PC-9 (cell line): ENCODE results near the gene TET2.

Experiments
- EZH2 ChIP-seq: fragments of 200-600 bp; sonication (generic); IDR thresholded peaks from 2 replicates; pipeline ENCODE4 v1.8.0; 2017; ENCODE audit warnings: antibody characterized with exemption, low read depth
- TF ChIP-seq, protein P1 (sequence below): fragments of 200-600 bp; sonication (generic); conservative IDR thresholded peaks from 2 replicates; pipeline ENCODE4 v1.6.1; 2017; ENCODE audit warnings: mixed run types, antibody characterized with exemption, mild to moderate bottlenecking, moderate library complexity

DNA sequence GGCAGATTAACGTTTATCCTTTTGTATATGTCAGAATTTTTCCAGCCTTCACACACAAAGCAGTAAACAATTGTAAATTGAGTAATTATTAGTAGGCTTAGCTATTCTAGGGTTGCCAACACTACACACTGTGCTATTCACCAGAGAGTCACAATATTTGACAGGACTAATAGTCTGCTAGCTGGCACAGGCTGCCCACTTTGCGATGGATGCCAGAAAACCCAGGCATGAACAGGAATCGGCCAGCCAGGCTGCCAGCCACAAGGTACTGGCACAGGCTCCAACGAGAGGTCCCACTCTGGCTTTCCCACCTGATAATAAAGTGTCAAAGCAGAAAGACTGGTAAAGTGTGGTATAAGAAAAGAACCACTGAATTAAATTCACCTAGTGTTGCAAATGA, 94.8 kb downstream of the TET2 start:
- TF ChIP-seq EZH2, result no peak
- TF ChIP-seq, protein P1, sequence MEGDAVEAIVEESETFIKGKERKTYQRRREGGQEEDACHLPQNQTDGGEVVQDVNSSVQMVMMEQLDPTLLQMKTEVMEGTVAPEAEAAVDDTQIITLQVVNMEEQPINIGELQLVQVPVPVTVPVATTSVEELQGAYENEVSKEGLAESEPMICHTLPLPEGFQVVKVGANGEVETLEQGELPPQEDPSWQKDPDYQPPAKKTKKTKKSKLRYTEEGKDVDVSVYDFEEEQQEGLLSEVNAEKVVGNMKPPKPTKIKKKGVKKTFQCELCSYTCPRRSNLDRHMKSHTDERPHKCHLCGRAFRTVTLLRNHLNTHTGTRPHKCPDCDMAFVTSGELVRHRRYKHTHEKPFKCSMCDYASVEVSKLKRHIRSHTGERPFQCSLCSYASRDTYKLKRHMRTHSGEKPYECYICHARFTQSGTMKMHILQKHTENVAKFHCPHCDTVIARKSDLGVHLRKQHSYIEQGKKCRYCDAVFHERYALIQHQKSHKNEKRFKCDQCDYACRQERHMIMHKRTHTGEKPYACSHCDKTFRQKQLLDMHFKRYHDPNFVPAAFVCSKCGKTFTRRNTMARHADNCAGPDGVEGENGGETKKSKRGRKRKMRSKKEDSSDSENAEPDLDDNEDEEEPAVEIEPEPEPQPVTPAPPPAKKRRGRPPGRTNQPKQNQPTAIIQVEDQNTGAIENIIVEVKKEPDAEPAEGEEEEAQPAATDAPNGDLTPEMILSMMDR, result no peak
